ENCODE measurements around the gene RFXANK. TPM values are rescaled to one million over a fixed set of nuclear protein-coding genes. Genes with fewer than 3 reads are reported as not detected.
A peak's percentile ranks its signal among the peaks of the same experiment; 100 is the strongest.

Gene RFXANK
- total RNA-seq, 1 donor from 2014 or later: 31.2 TPM

- peaks cover 26% of the 10 kb centered on the region for H3K27me3 Mint-ChIP-seq (ENCODE audit: insufficient read depth, low read depth)
- DNase-seq (ENCODE audit: low spot score): peak; percentile 91
- H3K4me3 Mint-ChIP-seq: peak overlapping the region; percentile 64
- peak overlapping the region; percentile 89 for H2AFZ ChIP-seq (replicated peaks)
- no peaks in the 10 kb centered on the region for H3K36me3 ChIP-seq
- H3K27ac ChIP-seq: no peak overlapping the region
- H3K9me3 Mint-ChIP-seq: no peaks in the 10 kb centered on the region
- H3K4me2 ChIP-seq: peak overlapping the region; percentile 75
- H3K27ac Mint-ChIP-seq: no peak overlapping the region
- H3K9me3 ChIP-seq (ENCODE audit: low read depth): no peaks in the 10 kb centered on the region
- H3K27me3 ChIP-seq: peaks cover 57% of the 10 kb centered on the region
- H3K36me3 Mint-ChIP-seq: no peaks in the 10 kb centered on the region
- H3K4me1 ChIP-seq: no peaks in the 10 kb centered on the region
- peaks cover 17% of the 10 kb centered on the region for H3F3A ChIP-seq (ENCODE audit: low read depth)
- peak overlapping the region; percentile 46 for H3K4me3 ChIP-seq
- no peaks in the 10 kb centered on the region for H3K4me1 Mint-ChIP-seq
- no peaks in the 10 kb centered on the region for H3K79me2 ChIP-seq (ENCODE audit: low read depth)
- H3K9ac ChIP-seq: no peak overlapping the region
- no peaks in the 10 kb centered on the region for H4K20me1 ChIP-seq (ENCODE audit: low read depth)
- TF ChIP-seq CTCF (IDR thresholded peaks at IDR 0.05): peak; percentile 84
- no peak for TF ChIP-seq EZH2phosphoT487 (IDR thresholded peaks at IDR 0.05)
- TF ChIP-seq EZH2 (IDR thresholded peaks at IDR 0.05): peak; percentile 53
Observed at GRCh38 chr19:19224852-19225494, 32.9 kb downstream of the RFXANK start.

GRCh38 chr19:19226204-19226603 lies 34.1 kb downstream of the RFXANK start:
- no peaks in the 10 kb centered on the region for H4K20me1 ChIP-seq (ENCODE audit: low read depth)
- H3K9me3 Mint-ChIP-seq: no peaks in the 10 kb centered on the region
- H3K9ac ChIP-seq: no peak overlapping the region
- H3K4me2 ChIP-seq: no peak overlapping the region
- H3K27me3 ChIP-seq: peaks cover 57% of the 10 kb centered on the region
- H3K36me3 Mint-ChIP-seq: no peaks in the 10 kb centered on the region
- TF ChIP-seq EZH2phosphoT487 (IDR thresholded peaks at IDR 0.05): no peak
- TF ChIP-seq CTCF (IDR thresholded peaks at IDR 0.05): no peak
- TF ChIP-seq EZH2 (IDR thresholded peaks at IDR 0.05): no peak
- no peaks in the 10 kb centered on the region for H3K79me2 ChIP-seq (ENCODE audit: low read depth)
- no peaks in the 10 kb centered on the region for H3K36me3 ChIP-seq
- DNase-seq (ENCODE audit: low spot score): no peak
- H3K27ac ChIP-seq: no peak overlapping the region
- no peak overlapping the region for H3K4me3 Mint-ChIP-seq
- no peaks in the 10 kb centered on the region for H3K9me3 ChIP-seq (ENCODE audit: low read depth)
- H3K4me1 Mint-ChIP-seq: no peaks in the 10 kb centered on the region
- H3K4me3 ChIP-seq: no peak overlapping the region
- H2AFZ ChIP-seq (replicated peaks): no peak overlapping the region
- no peak overlapping the region for H3K27ac Mint-ChIP-seq
- peaks cover 26% of the 10 kb centered on the region for H3K27me3 Mint-ChIP-seq (ENCODE audit: insufficient read depth, low read depth)
- no peaks in the 10 kb centered on the region for H3K4me1 ChIP-seq
- peaks cover 17% of the 10 kb centered on the region for H3F3A ChIP-seq (ENCODE audit: low read depth)

GRCh38 chr19:19226663-19227062 lies 34.6 kb downstream of the RFXANK start:
- H3K4me2 ChIP-seq: no peak overlapping the region
- DNase-seq (ENCODE audit: low spot score): no peak
- no peaks in the 10 kb centered on the region for H4K20me1 ChIP-seq (ENCODE audit: low read depth)
- H3K4me3 ChIP-seq: no peak overlapping the region
- H2AFZ ChIP-seq (replicated peaks): no peak overlapping the region
- no peak overlapping the region for H3K27ac Mint-ChIP-seq
- H3K4me1 ChIP-seq: no peaks in the 10 kb centered on the region
- H3K27me3 Mint-ChIP-seq (ENCODE audit: insufficient read depth, low read depth): peaks cover 26% of the 10 kb centered on the region
- H3K9ac ChIP-seq: no peak overlapping the region
- H3K9me3 Mint-ChIP-seq: no peaks in the 10 kb centered on the region
- H3K4me3 Mint-ChIP-seq: no peak overlapping the region
- no peaks in the 10 kb centered on the region for H3K79me2 ChIP-seq (ENCODE audit: low read depth)
- H3F3A ChIP-seq (ENCODE audit: low read depth): peaks cover 17% of the 10 kb centered on the region
- no peaks in the 10 kb centered on the region for H3K4me1 Mint-ChIP-seq
- H3K36me3 Mint-ChIP-seq: no peaks in the 10 kb centered on the region
- peaks cover 62% of the 10 kb centered on the region for H3K27me3 ChIP-seq
- no peak for TF ChIP-seq EZH2phosphoT487 (IDR thresholded peaks at IDR 0.05)
- TF ChIP-seq CTCF (IDR thresholded peaks at IDR 0.05): no peak
- no peak for TF ChIP-seq EZH2 (IDR thresholded peaks at IDR 0.05)
- no peaks in the 10 kb centered on the region for H3K36me3 ChIP-seq
- no peaks in the 10 kb centered on the region for H3K9me3 ChIP-seq (ENCODE audit: low read depth)
- H3K27ac ChIP-seq: no peak overlapping the region

All from neural progenitor cell (in vitro differentiated cells).